GM12878 (cell line): ENCODE data around the gene CPSF3. TPM values are rescaled to one million over a fixed set of nuclear protein-coding genes. Genes with fewer than 3 reads are reported as not detected.

Source experiments
- ATAC-seq: fragments of 200-7000 bp; cut with Tn5 transposase; 3 replicates; pipeline ENCODE4 v1.9.1; 2020; ENCODE audit warnings: mild to moderate bottlenecking, moderate library complexity
- BruUV-seq: library from RNA; stranded (reverse); fragments of 400-500 nt; replicated peaks from 2 replicates; lab custom pipeline; 2021; lab: Mats Ljungman, UMichigan
- CTCF ChIA-PET: fragments of 300-600 bp; sonication (Branson Sonifier 250); formaldehyde crosslinking; extraction: SDS; loops from one replicate; lab custom pipeline; 2021; ENCODE audit warnings: inconsistent platforms; lab: Yijun Ruan, JAX
- POLR2A ChIA-PET: fragments of 350-600 bp; formaldehyde crosslinking; extraction: SDS; loops from one replicate; lab custom pipeline; 2021; ENCODE audit warnings: inconsistent platforms; lab: Charles Lee
- RAD21 ChIA-PET: fragments of 300-600 bp; sonication (Branson Sonifier 250); formaldehyde crosslinking; loops from one replicate; lab custom pipeline; 2023; ENCODE audit warnings: antibody characterized with exemption; ENCODE audit not compliant: unreplicated experiment; lab: Charles Lee
- SMC1A ChIA-PET: fragments of 300-600 bp; sonication (Branson Sonifier 250); formaldehyde crosslinking; loops from one replicate; lab custom pipeline; 2023; ENCODE audit not compliant: unreplicated experiment, uncharacterized antibody; lab: Charles Lee
- DNase-seq: peaks from one replicate; pipeline ENCODE4 v3.0.0-alpha.2; 2011; ENCODE audit warnings: low read depth, low spot score
- FAIRE-seq: peaks from 3 replicates; lab custom pipeline; 2011; peaks lifted over from hg19 to GRCh38; lab: Jason Lieb, UNC
- H2AFZ ChIP-seq: 2 replicates; pipeline ENCODE4 v1.6.0; 2011; ENCODE audit warnings: low read depth, low read length, control low read depth; ENCODE audit not compliant: control insufficient read depth
- H3K27ac ChIP-seq: 2 replicates; pipeline ENCODE4 v1.5.1; 2011; ENCODE audit warnings: control low read depth; ENCODE audit not compliant: control insufficient read depth, insufficient read depth
- H3K27me3 ChIP-seq, 2 experiments: replicated peaks in 1 of 2; 2 replicates each; pipeline versions ENCODE4 v1.6.0 to v1.6.1; 2011; ENCODE audit warnings: low read length in 1 of 2; ENCODE audit not compliant: control insufficient read depth in 2 of 2, insufficient read depth in 2 of 2
- H3K36me3 ChIP-seq, 2 experiments: 2 replicates each; pipeline ENCODE4 v1.5.1; 2011; ENCODE audit warnings: low read length in 1 of 2; ENCODE audit not compliant: control insufficient read depth in 2 of 2, insufficient read depth in 2 of 2
- H3K4me1 ChIP-seq: 2 replicates; pipeline ENCODE4 v1.6.1; 2011; ENCODE audit warnings: mild to moderate bottlenecking, low read length, moderate library complexity, mixed read lengths; ENCODE audit not compliant: control insufficient read depth, insufficient read depth
- H3K4me2 ChIP-seq: 2 replicates; pipeline ENCODE4 v1.6.0; 2011; ENCODE audit warnings: control low read depth; ENCODE audit not compliant: control insufficient read depth, insufficient read depth
- H3K4me3 ChIP-seq: fragments of 200-600 bp; sonication (generic); 2 replicates; pipeline ENCODE4 v1.5.1; 2016
- H3K79me2 ChIP-seq: 2 replicates; pipeline ENCODE4 v1.6.0; 2011; ENCODE audit warnings: low read length; ENCODE audit not compliant: control insufficient read depth, insufficient read depth
- H3K9ac ChIP-seq: 2 replicates; pipeline ENCODE4 v1.8.0; 2011; ENCODE audit warnings: low read length, control low read depth, mixed read lengths; ENCODE audit not compliant: control insufficient read depth, insufficient read depth
- H3K9me3 ChIP-seq: replicated peaks from 3 replicates; pipeline ENCODE4 v1.5.1; 2011; ENCODE audit warnings: mild to moderate bottlenecking, low read length; ENCODE audit not compliant: control insufficient read depth, insufficient read depth
- H4K20me1 ChIP-seq: 2 replicates; pipeline ENCODE4 v1.6.0; 2011; ENCODE audit not compliant: control insufficient read depth, insufficient read depth
- CUX1 ChIP-seq: IDR thresholded peaks from 2 replicates; pipeline ENCODE4 v1.6.1; 2012; ENCODE audit warnings: improper control_type of control experiment, low read depth, low read length; ENCODE audit not compliant: insufficient replicate concordance
- GATAD2B ChIP-seq: fragments of 450-650 bp; conservative IDR thresholded peaks from 2 replicates; pipeline ENCODE4 v1.6.1; 2017; ENCODE audit warnings: low read depth, mild to moderate bottlenecking, moderate library complexity
- NFIC ChIP-seq: IDR thresholded peaks from 2 replicates; pipeline ENCODE4 v1.6.1; 2012; ENCODE audit warnings: low read depth, mild to moderate bottlenecking, inconsistent platforms, low read length, moderate library complexity
- NR2C2 ChIP-seq: IDR thresholded peaks from 2 replicates; pipeline ENCODE4 v1.6.1; 2011; ENCODE audit warnings: borderline replicate concordance, low read depth; ENCODE audit not compliant: control insufficient read depth, insufficient read length
- SREBF2 ChIP-seq: IDR thresholded peaks from 2 replicates; pipeline ENCODE4 v1.6.1; 2012; ENCODE audit warnings: mild to moderate bottlenecking, low read length
- ZBTB33 ChIP-seq: fragments of 450-650 bp; IDR thresholded peaks from 2 replicates; pipeline ENCODE4 v1.6.1; 2017; ENCODE audit warnings: mild to moderate bottlenecking
- WGBS: methylation state at CpG from one replicate; pipeline ENCODE4 v1.1.6; 2016; ENCODE audit warnings: low lambda C conversion rate; ENCODE audit not compliant: insufficient replicate concordance, insufficient coverage; ENCODE audit errors: missing lambda C conversion rate; 5-methylcytosine and 5-hydroxymethylcytosine counted together
- in situ Hi-C: fragments of 300-500 bp; cut with MboI; formaldehyde crosslinking; loops from 9 replicates; pipeline ENCODE4 v1.14.3; 2018; ENCODE audit warnings: mixed read lengths
- intact Hi-C: fragments of 100-400 bp; cut with micrococcal nuclease; formaldehyde crosslinking; loops from one replicate; pipeline ENCODE4 v1.14.2; 2022; ENCODE audit not compliant: unreplicated experiment
- polyA plus RNA-seq, 11 experiments: library from polyadenylated mRNA; depleted of rRNA in 4 of 11; unstranded in 6 of 11; stranded (reverse) in 5 of 11; fragments of >200 nt; fragmentation: Nextera tagmentation in 4 of 11; fragmentation: Illumina TruSeq in 1 of 11; extraction: Ambion mirVana in 4 of 11; extraction: Trizol in 1 of 11; gene quantifications; 1 replicate in 1 of 11; 2 replicates in 10 of 11; pipeline versions ENCODE4 v1.2.1 to v1.2.3, GENCODE V29; 2011 to 2016; ENCODE audit warnings: inconsistent platforms in 2 of 11, missing spikeins in 2 of 11, low read depth in 1 of 11
- total RNA-seq, 4 experiments: library from RNA; depleted of rRNA in 3 of 4; stranded (reverse); fragments of >200 nt in 3 of 4; fragmentation: Illumina TruSeq in 1 of 4; extraction: Trizol in 1 of 4; gene quantifications; 2 replicates each; pipeline versions ENCODE4 v1.2.1 to v1.2.3, GENCODE V29; 2013 to 2021

Gene CPSF3
- total and polyA plus RNA-seq, 10 of the 15 experiments (the other 5 are each of a cell fraction or from before 2014, with no cell fraction given): 34.5 to 108 (median 76.1) TPM

GRCh38 chr2:9518780-9519179 lies 95.3 kb downstream of the CPSF3 start:
- Histone ChIP-seq H3K4me1 (no peaks in the 10 kb centered on the region), H3K9ac (no peak overlapping the region), H2AFZ (no peak overlapping the region), H3K4me2 (no peak overlapping the region), H3K27me3 (no peaks in the 10 kb centered on the region), H4K20me1 (no peaks in the 10 kb centered on the region), H3K36me3 (peaks cover 5 to 22% of the 10 kb centered on the region in 2 experiments), H3K27ac (no peak overlapping the region), H3K79me2 (no peaks in the 10 kb centered on the region), H3K9me3 (no peaks in the 10 kb centered on the region), H3K4me3 (no peak overlapping the region)
- ChIA-PET POLR2A (no interaction called here), SMC1A (interaction anchor here (1.4 kb wide), 1 partner anchor 36 kb away, joined by 4 read pairs; the partner anchor contains the start of gene ADAM17), CTCF (no interaction called here), RAD21 (interaction anchor here (0.7 to 1.0 kb wide), 2 partner anchors 9 to 14 kb away, joined by 3 to 4 read pairs; no protein-coding TSS in a partner anchor)
- intact Hi-C loops: no loop called here
- in situ Hi-C loops: no loop called here
- DNase-seq: no peak
- BruUV-seq: no TSS peak
- WGBS: 98% methylated on average over 7 of the region's 7 CpGs
- no peak for ATAC-seq
- TF ChIP-seq NFIC (no peak), CUX1 (no peak), GATAD2B (no peak), ZBTB33 (no peak), NR2C2 (no peak), SREBF2 (no peak)
- no peak for FAIRE-seq
